ENCODE data around the gene ZSWIM4. TPM values are rescaled to one million over a fixed set of nuclear protein-coding genes. Genes with fewer than 3 reads are reported as not detected.
A peak's percentile ranks its signal among the peaks of the same experiment; 100 is the strongest.

ZSWIM4 gene
- total and polyA plus RNA-seq, 10 of the 15 experiments (the other 5 are each of a cell fraction or from before 2014, with no cell fraction given): 0.73 to 11.1 (median 1.8) TPM; not detected in 2

- peaks cover 55% of the 10 kb centered on the region for H3K79me2 ChIP-seq (ENCODE audit: control insufficient read depth, insufficient read depth, low read length)
- no peak for DNase-seq (ENCODE audit: low read depth, low spot score)
- no peaks in the 10 kb centered on the region; a peak in 1 of 4 replicates for H3K36me3 ChIP-seq (ENCODE audit: control insufficient read depth in 2 of 2, insufficient read depth in 2 of 2, low read length in 1 of 2)
- peak overlapping the region; percentile 94 for H3K9ac ChIP-seq (ENCODE audit: control insufficient read depth, insufficient read depth, low read length)
- SMC1A ChIA-PET (ENCODE audit: uncharacterized antibody, unreplicated experiment): interaction anchor here (0.7 to 4.2 kb wide), 4 partner anchors 14 to 45 kb away, joined by 3 to 37 read pairs (median 4); no protein-coding TSS in a partner anchor
- in situ Hi-C loops (cut with MboI): loop anchor here (10.0 kb wide), 1 partner anchor 687 kb away; the partner anchor contains the start of genes IER2 and STX10
- WGBS (ENCODE audit: insufficient coverage, insufficient replicate concordance, low lambda C conversion rate, missing lambda C conversion rate): 1% methylated on average over 26 of the region's 26 CpGs
- H3K4me2 ChIP-seq (ENCODE audit: control insufficient read depth, insufficient read depth): peak overlapping the region; percentile 99
- H3K4me3 ChIP-seq: peak overlapping the region; percentile 92
- no peak for FAIRE-seq
- H4K20me1 ChIP-seq (ENCODE audit: control insufficient read depth, insufficient read depth): no peaks in the 10 kb centered on the region
- no peaks in the 10 kb centered on the region for H3K9me3 ChIP-seq (replicated peaks; ENCODE audit: control insufficient read depth, insufficient read depth, low read length)
- no peak overlapping the region for H2AFZ ChIP-seq (ENCODE audit: control insufficient read depth, low read depth, low read length)
- intact Hi-C loops (cut with micrococcal nuclease; ENCODE audit: unreplicated experiment): loop anchor here (10.0 kb wide), 1 partner anchor 687 kb away; the partner anchor contains the start of genes IER2 and STX10
- no peaks in the 10 kb centered on the region for H3K27me3 ChIP-seq (replicated peaks in 1 of 2; ENCODE audit: control insufficient read depth in 2 of 2, insufficient read depth in 2 of 2, low read length in 1 of 2)
- peaks cover 56% of the 10 kb centered on the region for H3K4me1 ChIP-seq (ENCODE audit: control insufficient read depth, insufficient read depth, low read length)
- no peak for ATAC-seq
- no TSS peak for BruUV-seq (replicated peaks)
- CTCF ChIA-PET: interaction anchor here (0.8 to 7.1 kb wide), 2 partner anchors 21 to 45 kb away, joined by 3 to 51 read pairs; no protein-coding TSS in a partner anchor
- POLR2A ChIA-PET: interaction anchor here (0.5 to 7.5 kb wide), 5 partner anchors 21 to 951 kb away, joined by 3 to 85 read pairs (median 4); no protein-coding TSS in a partner anchor
- RAD21 ChIA-PET (ENCODE audit: unreplicated experiment): interaction anchor here (1.2 to 4.9 kb wide), 2 partner anchors 21 to 39 kb away, joined by 3 to 68 read pairs; no protein-coding TSS in a partner anchor
- peak overlapping the region; percentile 96 for H3K27ac ChIP-seq (ENCODE audit: control insufficient read depth, insufficient read depth)
- peak; percentile 99 for TF ChIP-seq MLLT1 (IDR thresholded peaks at IDR 0.05)
- no peak for TF ChIP-seq CUX1 (IDR thresholded peaks at IDR 0.05; ENCODE audit: insufficient replicate concordance, low read depth, low read length)
- TF ChIP-seq POLR2AphosphoS2 (IDR thresholded peaks at IDR 0.05; ENCODE audit: low read depth, low read length): peak; percentile 80; the same call in 1 of the 2 replicates
- peak; percentile 35; the same call in 1 of the 2 replicates for TF ChIP-seq GATAD2B (conservative IDR thresholded peaks at IDR 0.05; ENCODE audit: low read depth)
- TF ChIP-seq MEF2B (IDR thresholded peaks at IDR 0.05; ENCODE audit: partially characterized antibody, poor library complexity, severe bottlenecking): peak; percentile 12
- TF ChIP-seq ZBTB40 (IDR thresholded peaks at IDR 0.05; ENCODE audit: borderline replicate concordance): peak; percentile 54
- peak in 1 of 2 experiments; percentile 60; a peak in 2 of 4 replicates for TF ChIP-seq BHLHE40 (IDR thresholded peaks at IDR 0.05; ENCODE audit: borderline replicate concordance in 1 of 2, low read depth in 2 of 2, low read length in 1 of 2)
These were observed 46.1 kb downstream of the ZSWIM4 start for GRCh38 chr19:13841086-13841961.

All from GM12878 (cell line).